ENCODE results near the gene JAZF1. TPM values are rescaled to one million over a fixed set of nuclear protein-coding genes. Genes with fewer than 3 reads are reported as not detected.

Gene JAZF1
- total RNA-seq, 1 experiment from 2014 or later = 9.1 TPM

DNA sequence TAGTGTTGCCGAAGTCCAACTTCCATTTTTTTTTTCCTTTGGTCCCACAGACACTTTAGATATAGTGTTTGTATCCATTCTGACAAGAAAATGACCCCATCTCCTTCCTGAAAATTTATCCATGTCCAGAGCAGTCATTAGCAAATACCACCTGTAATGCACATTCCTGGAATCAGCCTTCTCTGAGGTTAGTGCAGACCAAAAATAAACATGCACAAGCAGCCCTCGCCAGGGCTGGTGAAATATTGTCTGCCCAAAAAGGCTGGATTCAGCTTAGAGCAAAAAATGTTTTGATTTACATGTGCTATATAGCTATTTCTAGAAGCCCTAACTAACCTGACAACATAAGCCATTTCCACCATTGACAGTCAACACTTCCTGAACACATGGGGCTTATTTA lies 294.9 kb downstream of the JAZF1 start:
- Histone ChIP-seq H2BK15ac (ENCODE audit: low read depth, low read length) (no peak overlapping the region), H3K9me3 (ENCODE audit: control insufficient read depth, low read depth, low read length) (no peaks in the 10 kb centered on the region), H3K4me1 (ENCODE audit: insufficient read depth, low read length) (peaks cover 7% of the 10 kb centered on the region; the same call in 1 of the 2 replicates), H2BK20ac (ENCODE audit: low read depth, low read length, poor library complexity, severe bottlenecking) (no peak overlapping the region), H3K4me2 (ENCODE audit: insufficient read depth, insufficient read length, low read length) (no peak overlapping the region), H3K56ac (ENCODE audit: insufficient read length, low read depth, low read length) (no peak overlapping the region), H3T11ph (ENCODE audit: low read length) (no peak overlapping the region), H3K79me2 (ENCODE audit: insufficient read depth, low read length) (no peaks in the 10 kb centered on the region), H4K20me1 (ENCODE audit: control insufficient read depth, insufficient read depth, insufficient read length) (no peaks in the 10 kb centered on the region), H4K91ac (ENCODE audit: insufficient read length, low read depth, low read length) (no peak overlapping the region), H3K23ac (ENCODE audit: insufficient read length, low read depth, low read length) (no peak overlapping the region), H3K9ac (ENCODE audit: extremely low read depth, insufficient read length, low read length) (no peak overlapping the region), H2BK120ac (ENCODE audit: low read depth, low read length, poor library complexity, severe bottlenecking) (no peak overlapping the region), H4K5ac (ENCODE audit: insufficient read length, low read depth, low read length) (no peak overlapping the region), H3K27ac (ENCODE audit: insufficient read length, low read depth, low read length) (no peak overlapping the region), H4K8ac (replicated peaks; ENCODE audit: insufficient read length, low read depth, low read length) (no peak overlapping the region), H2AK5ac (ENCODE audit: insufficient read length, low read length) (no peak overlapping the region), H3K79me1 (ENCODE audit: insufficient read depth, low read depth, low read length, poor library complexity, severe bottlenecking) (no peaks in the 10 kb centered on the region), H3K23me2 (ENCODE audit: insufficient read length, low read depth, low read length, poor library complexity, severe bottlenecking) (no peaks in the 10 kb centered on the region), H3K27me3 (ENCODE audit: insufficient read depth, low read length) (no peaks in the 10 kb centered on the region), H3K4ac (ENCODE audit: low read depth, low read length) (no peak overlapping the region), H2AFZ (ENCODE audit: low read length) (no peak overlapping the region), H3K18ac (ENCODE audit: insufficient read length, low read depth, low read length) (no peak overlapping the region), H2BK12ac (ENCODE audit: insufficient read length, low read depth, low read length) (no peak overlapping the region), H2BK5ac (ENCODE audit: insufficient read length, low read length) (no peak overlapping the region), H3K14ac (ENCODE audit: insufficient read depth, low read length) (no peak overlapping the region)
- no peak overlapping the region for H3K27ac Mint-ChIP-seq
- WGBS (ENCODE audit: extremely low coverage, insufficient read length, low lambda C conversion rate) = no CpG with 5 or more reads among the region's 2 CpGs
- H3K27me3 Mint-ChIP-seq (ENCODE audit: low read depth) = no peaks in the 10 kb centered on the region
- no peak for DNase-seq
- peaks cover 16 to 17% of the 10 kb centered on the region in 2 experiments for H3K4me1 Mint-ChIP-seq
- no peaks in the 10 kb centered on the region for H3K9me3 Mint-ChIP-seq
- TF ChIP-seq, protein P1, sequence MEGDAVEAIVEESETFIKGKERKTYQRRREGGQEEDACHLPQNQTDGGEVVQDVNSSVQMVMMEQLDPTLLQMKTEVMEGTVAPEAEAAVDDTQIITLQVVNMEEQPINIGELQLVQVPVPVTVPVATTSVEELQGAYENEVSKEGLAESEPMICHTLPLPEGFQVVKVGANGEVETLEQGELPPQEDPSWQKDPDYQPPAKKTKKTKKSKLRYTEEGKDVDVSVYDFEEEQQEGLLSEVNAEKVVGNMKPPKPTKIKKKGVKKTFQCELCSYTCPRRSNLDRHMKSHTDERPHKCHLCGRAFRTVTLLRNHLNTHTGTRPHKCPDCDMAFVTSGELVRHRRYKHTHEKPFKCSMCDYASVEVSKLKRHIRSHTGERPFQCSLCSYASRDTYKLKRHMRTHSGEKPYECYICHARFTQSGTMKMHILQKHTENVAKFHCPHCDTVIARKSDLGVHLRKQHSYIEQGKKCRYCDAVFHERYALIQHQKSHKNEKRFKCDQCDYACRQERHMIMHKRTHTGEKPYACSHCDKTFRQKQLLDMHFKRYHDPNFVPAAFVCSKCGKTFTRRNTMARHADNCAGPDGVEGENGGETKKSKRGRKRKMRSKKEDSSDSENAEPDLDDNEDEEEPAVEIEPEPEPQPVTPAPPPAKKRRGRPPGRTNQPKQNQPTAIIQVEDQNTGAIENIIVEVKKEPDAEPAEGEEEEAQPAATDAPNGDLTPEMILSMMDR (conservative IDR thresholded peaks at IDR 0.05) = no peak
- no peaks in the 10 kb centered on the region; a peak in 3 of 7 replicates for H3K36me3 Mint-ChIP-seq (ENCODE audit: insufficient read depth in 1 of 3, low read depth in 3 of 3)
- H3K4me3 Mint-ChIP-seq = no peak overlapping the region
